Dendritic cell treated with granulocyte-macrophage colony-stimulating factor and Interleukin-4, amounts not matched to agents 40 ng/mL and 50 ng/mL, for 4 days (primary cell): ENCODE measurements around the gene OR51D1.

Experiments used
- H3K27ac Mint-ChIP-seq: one replicate; pipeline ENCODE4 v1.8.0; 2022; ENCODE audit warnings: mild to moderate bottlenecking, mixed read lengths
- H3K27me3 Mint-ChIP-seq: one replicate; pipeline ENCODE4 v1.8.0; 2022; ENCODE audit warnings: mild to moderate bottlenecking, mixed read lengths
- H3K36me3 Mint-ChIP-seq: one replicate; pipeline ENCODE4 v1.8.0; 2022; ENCODE audit warnings: low read depth, mixed read lengths
- H3K4me1 Mint-ChIP-seq: one replicate; pipeline ENCODE4 v1.8.0; 2022; ENCODE audit warnings: low read depth, mixed read lengths
- H3K4me3 Mint-ChIP-seq: one replicate; pipeline ENCODE4 v1.8.0; 2022; ENCODE audit warnings: mild to moderate bottlenecking, moderate library complexity, mixed read lengths
- H3K9me3 Mint-ChIP-seq: one replicate; pipeline ENCODE4 v1.8.0; 2022; ENCODE audit warnings: mixed read lengths
- intact Hi-C: fragments of 100-400 bp; cut with micrococcal nuclease; formaldehyde crosslinking; loops from one replicate; pipeline ENCODE4 v1.15.0; 2022

Gene OR51D1

DNA sequence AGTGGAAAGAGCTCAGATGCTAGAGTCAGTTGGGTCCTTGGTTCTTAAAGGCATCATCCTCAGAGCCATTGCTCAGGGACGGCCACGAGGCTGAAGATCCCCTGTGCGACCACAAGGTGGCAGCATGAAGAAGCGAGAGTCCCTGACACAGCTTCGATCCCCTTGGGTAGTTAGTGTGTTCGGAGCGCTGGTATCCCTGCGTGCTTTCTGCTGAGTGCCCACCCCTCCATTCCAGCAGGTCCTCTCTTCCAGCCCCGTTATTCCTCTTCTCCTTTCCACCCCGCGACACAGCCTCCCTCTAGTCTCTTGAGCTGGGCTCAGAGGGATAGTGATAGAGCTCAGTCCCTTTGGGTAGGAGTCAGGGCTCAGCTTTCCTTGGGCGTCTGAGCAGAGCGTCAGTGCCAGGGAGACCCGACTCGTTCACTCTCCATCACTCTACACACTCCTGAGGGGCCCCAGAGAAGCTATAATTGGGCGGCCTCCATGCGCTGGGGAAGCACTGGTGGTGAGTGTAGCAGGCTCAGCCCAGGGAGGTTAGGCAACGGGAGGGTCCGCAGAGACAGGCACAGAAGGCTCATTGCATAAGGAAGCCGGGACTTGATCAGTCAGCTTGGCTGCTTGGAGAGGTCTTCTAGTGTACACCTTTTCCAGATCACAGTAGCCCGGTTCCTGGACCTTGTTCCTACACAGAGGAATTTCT, at the start of gene OR51D1:
Gene OR51D1, plus strand, starts transcription at position 516 of the 700 bp plus-strand sequence. CDS start 2,314 bp downstream, outside the sequence.
- H3K36me3 Mint-ChIP-seq = no peaks in the 10 kb centered on the region
- no peaks in the 10 kb centered on the region for H3K9me3 Mint-ChIP-seq
- peaks cover 3% of the 10 kb centered on the region for H3K27me3 Mint-ChIP-seq
- intact Hi-C loops = loop anchor here (10.0 kb wide), 1 partner anchor 1168 kb away; the partner anchor contains the start of gene OR52N2
- H3K4me3 Mint-ChIP-seq = no peak within 1 kb of the TSS
- no peaks in the 10 kb centered on the region for H3K4me1 Mint-ChIP-seq
- no peak within 1 kb of the TSS for H3K27ac Mint-ChIP-seq

GRCh38 chr11:4589017-4589416, 48.3 kb upstream of the OR51D1 start:
- Mint-ChIP-seq H3K9me3 (no peaks in the 10 kb centered on the region), H3K27ac (no peak overlapping the region), H3K4me3 (no peak overlapping the region), H3K36me3 (no peaks in the 10 kb centered on the region), H3K27me3 (peaks cover 23% of the 10 kb centered on the region), H3K4me1 (no peaks in the 10 kb centered on the region)
- intact Hi-C loops = no loop called here

- Mint-ChIP-seq H3K9me3 (no peaks in the 10 kb centered on the region), H3K4me1 (no peaks in the 10 kb centered on the region), H3K27ac (no peak within 1 kb of the TSS), H3K36me3 (peaks cover 6% of the 10 kb centered on the region), H3K27me3 (peaks cover 10% of the 10 kb centered on the region), H3K4me3 (no peak within 1 kb of the TSS)
- intact Hi-C loops = no loop called here
Measured at GRCh38 chr11:4593739-4594138, 43.5 kb upstream of the OR51D1 start, which contains the start of gene OR52I1. Gene OR52I1 (plus strand): TSS chr11:4594039. CDS start chr11:4594039, 0 bp downstream.

DNA sequence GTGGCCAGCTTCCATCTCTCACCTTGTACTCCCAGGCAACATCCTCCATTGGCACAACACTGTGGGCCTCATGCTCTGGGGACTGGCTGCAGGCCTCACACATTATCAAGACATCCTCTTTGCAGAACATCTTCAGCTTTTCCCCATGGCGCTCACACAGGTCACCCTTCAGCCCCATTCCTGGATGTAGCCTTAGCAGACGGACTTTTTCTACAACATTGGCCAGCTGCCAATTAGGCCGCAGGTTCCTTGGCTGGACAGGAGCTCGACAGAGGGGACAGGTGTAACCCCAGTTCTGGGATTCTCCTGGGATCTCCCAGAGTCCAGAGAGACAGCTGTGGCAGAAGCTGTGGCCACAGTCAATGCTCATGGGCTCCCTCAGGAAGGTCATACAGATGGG, 32.2 kb upstream of the OR51D1 start:
- Mint-ChIP-seq H3K9me3 (no peaks in the 10 kb centered on the region), H3K36me3 (peaks cover 55% of the 10 kb centered on the region), H3K27me3 (no peaks in the 10 kb centered on the region), H3K4me3 (no peak overlapping the region), H3K27ac (no peak overlapping the region), H3K4me1 (peaks cover 23% of the 10 kb centered on the region)
- intact Hi-C loops = no loop called here

- intact Hi-C loops = no loop called here
- H3K36me3 Mint-ChIP-seq = peaks cover 42% of the 10 kb centered on the region
- H3K27ac Mint-ChIP-seq = peak overlapping the region; percentile 94
- H3K27me3 Mint-ChIP-seq = no peaks in the 10 kb centered on the region
- peak overlapping the region; percentile 93 for H3K4me3 Mint-ChIP-seq
- H3K4me1 Mint-ChIP-seq = peaks cover 30% of the 10 kb centered on the region
- H3K9me3 Mint-ChIP-seq = no peaks in the 10 kb centered on the region
Measured at GRCh38 chr11:4606231-4607015, 30.9 kb upstream of the OR51D1 start.

DNA sequence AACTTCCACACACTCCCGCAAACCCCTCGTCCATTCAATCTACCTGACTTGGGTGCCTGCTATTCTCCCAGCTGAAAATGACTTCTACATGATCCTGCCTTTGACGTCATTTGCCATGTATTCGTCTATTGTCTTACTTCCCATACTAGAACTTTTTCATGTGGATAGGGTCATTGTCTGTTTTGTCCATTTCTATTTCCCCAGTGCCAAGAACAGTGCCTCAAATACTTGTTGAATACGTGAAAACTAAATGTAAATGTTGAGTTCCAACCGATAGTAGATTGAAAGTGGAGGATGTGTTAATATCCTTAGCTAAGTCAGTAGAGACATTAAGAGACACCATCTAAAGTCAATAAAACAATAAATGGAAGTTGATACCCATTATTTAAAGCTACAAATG, 30.2 kb upstream of the OR51D1 start:
- peak overlapping the region; percentile 93 for H3K4me3 Mint-ChIP-seq
- peak overlapping the region; percentile 94 for H3K27ac Mint-ChIP-seq
- H3K27me3 Mint-ChIP-seq = no peaks in the 10 kb centered on the region
- intact Hi-C loops = no loop called here
- H3K4me1 Mint-ChIP-seq = peaks cover 30% of the 10 kb centered on the region
- no peaks in the 10 kb centered on the region for H3K9me3 Mint-ChIP-seq
- H3K36me3 Mint-ChIP-seq = peaks cover 35% of the 10 kb centered on the region

DNA sequence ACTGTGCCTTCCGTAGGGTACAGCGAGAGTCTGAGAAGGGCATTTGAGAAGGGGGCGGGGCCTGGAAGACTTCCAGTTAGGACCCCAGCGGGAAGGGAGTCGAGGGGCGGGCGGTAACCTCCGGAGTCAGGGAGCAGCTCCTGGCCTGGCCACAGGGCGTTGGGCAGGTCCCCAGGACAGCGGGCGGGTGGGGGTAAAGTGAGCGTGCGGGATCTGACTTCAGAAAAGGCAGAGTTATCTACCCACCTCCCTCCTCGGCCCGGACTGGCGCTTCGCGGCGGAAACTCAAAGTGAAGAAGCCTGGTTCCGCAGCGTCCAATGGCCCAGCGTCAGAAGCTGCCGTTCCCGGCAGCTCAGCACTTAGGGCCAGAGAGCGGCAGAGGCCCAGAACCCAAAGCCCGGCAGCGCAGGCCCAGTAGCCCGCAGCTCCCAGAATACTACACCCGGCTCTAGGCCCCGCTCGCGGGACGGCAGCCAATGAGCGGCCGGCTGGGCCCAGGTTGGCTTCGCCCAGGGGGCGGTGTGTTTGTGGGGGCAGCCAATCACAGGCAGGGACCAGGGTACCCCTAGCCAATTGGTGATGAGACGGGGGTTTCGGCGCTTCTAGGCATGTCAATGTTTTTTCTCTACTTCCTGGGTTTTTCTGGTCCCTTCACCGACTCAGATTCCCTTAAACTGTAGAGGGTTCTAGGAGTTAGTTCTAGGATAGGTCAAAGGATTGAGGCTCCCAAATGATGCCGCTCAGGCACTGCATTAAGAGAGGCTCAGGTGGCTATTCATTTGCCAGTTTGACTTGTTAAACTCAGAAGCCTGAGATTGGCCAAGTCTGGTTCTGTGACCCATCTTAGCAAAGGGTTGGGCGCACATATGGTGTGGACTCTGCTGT, 29.3 kb upstream of the OR51D1 start, which contains the start of gene TRIM68:
Gene TRIM68, minus strand, starts transcription at position 451 of the 886 bp plus-strand sequence. CDS start 2,727 bp downstream, outside the sequence.
- peak within 1 kb of the TSS; percentile 94 for H3K27ac Mint-ChIP-seq
- no peaks in the 10 kb centered on the region for H3K9me3 Mint-ChIP-seq
- H3K4me1 Mint-ChIP-seq = peaks cover 30% of the 10 kb centered on the region
- peaks cover 28% of the 10 kb centered on the region for H3K36me3 Mint-ChIP-seq
- H3K27me3 Mint-ChIP-seq = no peaks in the 10 kb centered on the region
- intact Hi-C loops = no loop called here
- H3K4me3 Mint-ChIP-seq = peak within 1 kb of the TSS; percentile 93

GRCh38 chr11:4610258-4610935, 26.9 kb upstream of the OR51D1 start:
- Mint-ChIP-seq H3K27ac (peak overlapping the region; percentile 47), H3K27me3 (peaks cover 5% of the 10 kb centered on the region), H3K36me3 (peaks cover 6% of the 10 kb centered on the region)

DNA sequence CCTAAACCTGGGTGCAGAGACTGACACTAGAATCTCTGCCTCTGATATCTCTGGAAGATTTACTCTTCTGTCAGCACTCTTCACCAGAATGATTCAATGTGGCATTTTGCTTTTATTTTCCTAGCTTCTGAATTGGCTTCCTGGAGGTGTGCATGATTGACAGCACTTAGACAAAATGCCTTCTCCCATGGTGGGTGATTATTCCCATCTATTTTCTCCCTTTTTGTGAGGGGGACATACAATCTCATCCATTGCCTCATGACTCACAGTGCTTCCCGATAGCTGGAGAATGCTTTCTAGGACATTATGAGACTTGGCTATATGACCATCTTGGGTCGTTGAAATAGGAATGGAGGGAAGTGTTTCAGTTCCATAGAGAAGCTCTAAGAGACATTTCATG, 25.3 kb upstream of the OR51D1 start:
- peaks cover 5% of the 10 kb centered on the region for H3K27me3 Mint-ChIP-seq
- no peaks in the 10 kb centered on the region for H3K9me3 Mint-ChIP-seq

More at GRCh38 chr11:4610258-4610935, 26.9 kb upstream of the OR51D1 start:
- Mint-ChIP-seq H3K4me3 (peak overlapping the region; percentile 57), H3K4me1 (peaks cover 30% of the 10 kb centered on the region), H3K9me3 (no peaks in the 10 kb centered on the region)
- intact Hi-C loops = no loop called here

GRCh38 chr11:4615856-4616444, 21.3 kb upstream of the OR51D1 start:
- peaks cover 7% of the 10 kb centered on the region for H3K27me3 Mint-ChIP-seq
- no peak overlapping the region for H3K4me3 Mint-ChIP-seq
- intact Hi-C loops = no loop called here
- H3K9me3 Mint-ChIP-seq = no peaks in the 10 kb centered on the region
- H3K27ac Mint-ChIP-seq = no peak overlapping the region
- H3K36me3 Mint-ChIP-seq = no peaks in the 10 kb centered on the region
- no peaks in the 10 kb centered on the region for H3K4me1 Mint-ChIP-seq

More for the DNA sequence above, 25.3 kb upstream of the OR51D1 start:
- intact Hi-C loops = no loop called here
- H3K36me3 Mint-ChIP-seq = peaks cover 6% of the 10 kb centered on the region
- no peak overlapping the region for H3K27ac Mint-ChIP-seq
- H3K4me3 Mint-ChIP-seq = no peak overlapping the region
- H3K4me1 Mint-ChIP-seq = peaks cover 22% of the 10 kb centered on the region

DNA sequence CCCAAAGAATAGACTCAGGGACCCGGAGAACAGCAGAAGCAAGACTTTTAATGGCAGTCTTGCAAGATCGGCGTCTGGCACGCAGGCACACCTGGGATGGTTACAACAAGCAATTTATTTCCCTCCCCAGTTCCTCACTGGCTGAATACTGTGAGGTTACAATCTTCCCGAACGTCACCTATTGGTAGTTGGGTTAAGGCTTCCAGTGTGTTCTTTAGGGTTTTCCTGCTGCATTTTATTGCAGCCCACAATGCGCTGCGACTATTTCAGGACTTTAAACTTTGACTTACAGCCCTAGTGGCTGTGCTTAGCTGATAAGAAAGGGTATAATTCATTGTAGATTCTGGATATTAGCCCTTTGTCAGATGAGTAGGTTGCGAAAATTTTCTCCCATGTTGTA, 17.8 kb upstream of the OR51D1 start:
- no peaks in the 10 kb centered on the region for H3K4me1 Mint-ChIP-seq

DNA sequence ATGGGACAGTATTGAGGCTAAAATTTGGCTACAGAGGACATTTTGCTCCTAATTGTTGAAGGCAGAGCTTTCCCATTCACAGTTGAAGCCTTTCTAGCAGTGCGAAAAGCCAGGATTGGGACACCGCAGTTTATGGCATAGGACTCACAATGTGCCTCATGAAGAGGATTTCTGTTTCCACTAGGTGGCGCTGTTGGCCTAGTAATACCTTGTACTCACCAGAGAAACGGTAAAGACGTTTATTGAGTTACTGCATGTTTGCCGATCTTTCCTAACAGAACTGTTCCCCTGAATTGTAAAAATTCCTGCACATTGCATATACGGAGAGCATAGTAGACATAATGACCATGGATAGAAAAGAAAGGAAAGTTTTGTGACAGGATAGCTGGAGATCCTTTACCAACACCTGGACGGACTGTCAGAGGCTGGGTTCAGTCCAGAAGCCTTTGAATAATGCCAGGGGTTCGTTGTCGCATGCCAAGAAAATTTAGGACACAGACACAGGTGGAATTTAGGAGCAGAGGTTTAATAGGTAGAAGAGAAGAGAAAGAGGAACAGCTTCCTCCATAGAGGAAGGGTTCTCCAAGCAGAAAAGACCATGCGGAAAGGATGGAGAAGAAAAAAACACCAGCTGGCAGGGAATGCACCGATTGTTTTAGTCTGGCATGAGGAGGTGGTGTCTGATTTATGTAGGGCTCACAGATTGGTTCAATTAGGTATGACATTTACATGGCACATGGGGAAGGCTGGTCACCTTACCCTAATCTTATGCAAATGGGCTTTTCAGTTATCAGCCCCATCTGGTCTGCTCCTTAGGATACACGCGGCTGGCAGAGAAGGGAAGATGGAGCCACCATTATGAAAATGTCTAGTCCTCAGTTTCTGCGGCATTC, 10.8 kb upstream of the OR51D1 start:
- no peak overlapping the region for H3K27ac Mint-ChIP-seq
- intact Hi-C loops = no loop called here
- no peaks in the 10 kb centered on the region for H3K4me1 Mint-ChIP-seq

More for the DNA sequence above, 17.8 kb upstream of the OR51D1 start:
- intact Hi-C loops = no loop called here
- H3K36me3 Mint-ChIP-seq = no peaks in the 10 kb centered on the region
- no peak overlapping the region for H3K27ac Mint-ChIP-seq
- H3K4me3 Mint-ChIP-seq = no peak overlapping the region
- H3K9me3 Mint-ChIP-seq = no peaks in the 10 kb centered on the region
- peaks cover 8% of the 10 kb centered on the region for H3K27me3 Mint-ChIP-seq

More for the DNA sequence above, 10.8 kb upstream of the OR51D1 start:
- Mint-ChIP-seq H3K9me3 (peaks cover 14% of the 10 kb centered on the region), H3K27me3 (peaks cover 18% of the 10 kb centered on the region), H3K36me3 (no peaks in the 10 kb centered on the region), H3K4me3 (no peak overlapping the region)
